GM19328 (cell line): ENCODE measurements around the gene SMAD3.

Experiments used
- ATAC-seq: cut with Tn5 transposase; IDR thresholded peaks from one replicate; pipeline ENCODE4 v1.9.1; 2021; ENCODE audit warnings: mild to moderate bottlenecking, moderate library complexity; ENCODE audit not compliant: unreplicated experiment

Gene SMAD3

DNA sequence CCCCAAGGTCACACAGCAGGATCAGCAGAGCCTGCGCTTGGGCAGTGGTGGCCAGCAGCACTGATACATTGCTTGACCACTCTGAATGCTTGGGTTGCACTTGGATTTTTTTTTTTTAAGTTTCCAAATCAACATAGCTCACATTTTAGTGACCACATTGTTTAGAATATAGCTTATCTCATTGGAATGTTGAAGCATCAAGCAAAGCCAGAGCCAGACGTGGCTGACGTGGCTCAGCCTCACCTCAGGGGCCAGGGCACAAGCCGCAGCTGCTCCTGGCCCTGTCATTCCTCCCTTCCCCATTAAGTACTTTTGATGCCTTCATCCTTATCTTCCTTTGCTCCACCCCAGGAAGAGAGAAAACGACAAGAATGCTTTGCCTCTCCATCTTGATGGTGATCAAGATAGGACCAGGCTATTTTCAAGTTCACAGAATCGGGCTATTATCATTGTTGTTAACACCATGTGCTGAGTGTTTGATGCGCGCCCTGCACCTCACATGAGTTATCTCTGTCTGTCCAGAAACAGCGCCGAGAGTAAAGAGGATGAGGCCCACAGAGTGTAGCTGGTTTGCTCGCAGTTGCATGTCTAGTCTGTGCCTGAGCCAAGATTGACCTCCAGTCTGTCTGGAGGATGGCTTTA lies 113.3 kb downstream of the SMAD3 start:
- ATAC-seq, result no peak

DNA sequence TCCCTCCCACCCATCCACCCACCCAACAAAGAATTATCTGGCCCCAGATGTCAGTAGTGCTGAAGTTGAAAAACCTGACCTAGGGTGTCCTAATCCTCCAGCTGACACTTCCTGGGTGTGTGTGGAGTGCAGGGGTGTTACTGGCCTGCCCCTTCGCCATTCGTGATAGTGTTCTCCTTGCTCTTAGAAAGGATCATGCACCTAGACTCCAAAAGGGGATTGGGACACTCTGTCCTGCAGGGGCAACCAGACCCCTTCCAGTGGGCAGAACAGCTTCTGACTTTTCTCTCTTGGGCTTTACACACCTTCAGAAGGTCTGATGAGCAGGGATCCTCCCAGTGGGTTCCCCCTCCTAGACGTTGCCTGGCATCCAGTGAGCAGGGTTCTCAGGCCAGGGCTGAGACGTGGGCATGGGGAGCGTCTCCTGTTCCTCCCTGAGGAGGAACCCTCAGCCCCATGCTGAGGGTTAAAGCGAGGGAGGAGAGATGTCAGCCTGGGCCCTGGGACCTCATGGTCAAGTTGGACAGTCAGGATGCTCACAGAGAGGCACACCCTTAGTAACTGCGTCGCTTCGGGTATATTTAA lies 114.1 kb downstream of the SMAD3 start:
- ATAC-seq, result no peak

DNA sequence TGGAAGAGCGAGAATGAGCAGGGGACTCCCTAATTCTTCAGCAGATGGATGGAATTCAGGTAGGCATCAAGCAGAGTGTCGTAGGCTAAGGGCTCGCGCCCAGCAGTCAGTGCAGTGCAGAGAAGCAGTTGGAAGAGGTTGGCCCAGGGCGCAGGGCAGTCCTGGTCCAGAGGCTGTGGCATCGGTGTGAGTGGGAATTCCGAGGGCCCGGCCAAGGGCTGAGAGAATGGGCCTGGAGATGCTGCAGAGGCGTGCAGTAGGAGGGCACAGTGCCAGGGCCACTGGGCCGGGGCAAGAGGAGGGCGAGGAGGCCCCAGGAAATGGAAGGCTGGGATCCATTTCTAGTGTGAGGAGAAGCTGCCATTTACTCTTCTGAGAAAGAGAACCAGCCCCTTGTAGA lies 114.6 kb downstream of the SMAD3 start:
- ATAC-seq, result no peak

DNA sequence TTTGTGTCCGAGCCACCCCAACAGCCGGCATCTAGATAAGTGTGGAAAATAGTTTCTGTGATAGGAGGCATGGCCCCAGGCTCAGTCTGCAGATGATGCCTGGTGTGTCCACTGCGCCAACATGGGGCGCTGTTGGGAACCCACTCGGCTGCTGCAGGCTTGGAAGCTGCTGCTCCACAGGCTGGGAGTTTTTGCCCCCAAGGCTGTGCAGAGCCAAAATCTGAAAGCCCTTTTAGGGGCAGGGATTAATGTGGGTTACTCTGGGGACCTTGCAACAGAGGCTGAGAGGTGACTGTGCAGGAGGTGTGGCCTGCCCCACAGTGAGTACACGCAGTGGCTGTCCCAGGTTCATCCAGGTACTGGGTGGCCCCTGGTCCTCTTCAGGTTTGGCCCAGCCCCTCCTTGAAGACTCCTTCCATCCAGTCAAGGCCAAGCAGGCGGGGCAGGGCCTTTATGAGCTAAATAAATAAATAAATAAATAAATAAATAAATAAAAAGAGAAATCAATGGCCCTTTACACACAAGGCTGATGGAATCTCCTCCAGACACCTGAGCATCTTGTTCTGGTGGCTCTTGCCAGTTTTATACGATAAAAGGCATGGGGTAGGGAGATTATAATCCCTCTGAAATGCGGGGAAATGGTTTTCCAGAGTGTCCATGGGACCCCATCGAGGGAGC lies 115.3 kb downstream of the SMAD3 start:
- ATAC-seq, result no peak

DNA sequence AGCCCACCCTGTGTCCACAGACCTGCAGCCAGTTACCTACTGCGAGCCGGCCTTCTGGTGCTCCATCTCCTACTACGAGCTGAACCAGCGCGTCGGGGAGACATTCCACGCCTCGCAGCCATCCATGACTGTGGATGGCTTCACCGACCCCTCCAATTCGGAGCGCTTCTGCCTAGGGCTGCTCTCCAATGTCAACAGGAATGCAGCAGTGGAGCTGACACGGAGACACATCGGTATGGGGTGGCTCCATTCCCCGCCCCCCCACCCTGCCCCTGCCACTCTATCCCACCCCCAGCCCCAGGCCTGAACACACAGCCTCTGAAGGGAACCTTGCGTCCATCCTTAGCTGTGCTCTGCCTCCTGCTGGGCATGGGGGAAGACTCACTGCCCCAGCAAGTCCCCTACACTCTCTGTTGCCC lies 115.8 kb downstream of the SMAD3 start:
- no peak for ATAC-seq

DNA sequence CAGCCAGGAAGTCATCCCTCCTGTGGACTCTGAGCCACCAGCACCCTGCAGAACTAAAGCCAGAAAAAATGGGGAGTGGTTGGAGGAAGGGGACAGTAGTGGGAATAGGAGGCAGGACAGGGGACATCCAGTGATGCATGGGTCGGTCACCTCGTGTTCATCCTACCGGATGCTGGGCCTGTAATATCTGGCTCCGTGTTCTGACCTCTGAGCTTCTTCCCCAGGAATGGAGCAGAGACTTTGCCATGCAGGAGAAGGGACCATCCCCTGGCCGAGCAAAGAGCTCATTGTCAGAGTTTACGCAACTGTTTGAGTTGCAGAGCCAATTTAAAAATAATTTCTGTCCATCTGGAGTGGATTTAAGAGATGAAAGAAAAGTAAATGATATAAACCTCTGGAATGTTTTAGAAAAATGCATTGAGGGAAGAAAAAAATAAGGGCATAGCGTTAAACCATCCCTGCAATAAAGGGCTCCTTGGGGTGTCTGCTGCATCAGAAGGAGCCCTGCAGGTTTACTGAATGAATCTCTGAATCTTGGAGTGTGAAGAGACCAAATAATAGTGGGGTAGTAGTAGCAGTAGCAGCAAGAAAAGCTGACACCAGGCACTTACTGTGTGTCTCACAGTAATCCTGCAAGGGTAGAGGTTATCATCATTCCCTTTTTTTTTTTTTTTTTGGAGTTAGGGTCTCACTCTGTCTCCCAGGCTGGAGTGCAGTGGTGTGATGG lies 118.2 kb downstream of the SMAD3 start:
- no peak for ATAC-seq

DNA sequence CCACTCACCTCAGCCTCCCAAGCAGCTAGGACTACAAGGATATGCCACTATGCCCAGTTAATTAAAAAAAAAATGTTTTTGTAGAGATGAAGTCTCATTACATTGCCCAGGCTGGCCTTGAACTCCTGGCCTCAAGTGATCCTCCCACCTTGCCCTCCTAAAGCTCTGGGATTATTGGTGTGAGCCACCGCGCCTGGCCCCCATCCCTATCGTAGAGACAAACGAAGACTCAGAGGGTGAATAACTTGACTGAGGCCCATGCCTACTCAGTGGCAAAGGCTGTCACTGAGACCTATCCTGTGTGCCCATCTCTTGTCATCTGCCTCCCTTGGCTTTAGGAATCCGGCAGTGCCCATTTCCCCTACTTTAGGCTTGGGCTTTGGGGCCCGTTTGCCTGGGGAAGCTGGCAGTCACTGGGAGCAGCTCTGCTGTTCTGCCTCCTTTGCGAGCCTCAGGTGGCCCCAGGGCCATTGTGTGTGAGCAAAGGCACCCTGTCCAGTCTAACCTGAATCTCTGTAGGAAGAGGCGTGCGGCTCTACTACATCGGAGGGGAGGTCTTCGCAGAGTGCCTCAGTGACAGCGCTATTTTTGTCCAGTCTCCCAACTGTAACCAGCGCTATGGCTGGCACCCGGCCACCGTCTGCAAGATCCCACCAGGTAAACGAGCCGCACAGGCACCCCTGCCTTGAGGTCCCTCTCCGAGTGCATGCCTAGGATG lies 119.0 kb downstream of the SMAD3 start:
- ATAC-seq, result no peak

DNA sequence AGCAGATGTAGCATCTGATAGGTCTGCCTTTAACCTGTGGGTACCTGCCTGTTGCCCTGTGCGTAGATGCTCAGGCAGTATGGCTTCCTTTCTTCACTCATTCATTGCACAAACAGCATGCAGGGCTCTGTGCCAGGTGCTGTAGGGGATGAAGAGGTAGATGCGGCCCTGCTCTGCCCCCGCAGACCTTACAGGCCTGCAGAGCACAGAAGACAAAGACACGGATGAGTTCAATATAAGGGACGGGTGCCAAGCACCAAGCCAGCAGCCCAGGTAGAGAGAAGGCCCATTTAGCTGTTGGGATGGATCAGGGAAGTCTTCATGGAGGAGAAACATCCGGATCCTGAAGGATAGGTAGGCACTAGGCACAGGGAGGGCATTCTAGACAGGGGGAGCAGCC lies 119.6 kb downstream of the SMAD3 start:
- no peak for ATAC-seq

DNA sequence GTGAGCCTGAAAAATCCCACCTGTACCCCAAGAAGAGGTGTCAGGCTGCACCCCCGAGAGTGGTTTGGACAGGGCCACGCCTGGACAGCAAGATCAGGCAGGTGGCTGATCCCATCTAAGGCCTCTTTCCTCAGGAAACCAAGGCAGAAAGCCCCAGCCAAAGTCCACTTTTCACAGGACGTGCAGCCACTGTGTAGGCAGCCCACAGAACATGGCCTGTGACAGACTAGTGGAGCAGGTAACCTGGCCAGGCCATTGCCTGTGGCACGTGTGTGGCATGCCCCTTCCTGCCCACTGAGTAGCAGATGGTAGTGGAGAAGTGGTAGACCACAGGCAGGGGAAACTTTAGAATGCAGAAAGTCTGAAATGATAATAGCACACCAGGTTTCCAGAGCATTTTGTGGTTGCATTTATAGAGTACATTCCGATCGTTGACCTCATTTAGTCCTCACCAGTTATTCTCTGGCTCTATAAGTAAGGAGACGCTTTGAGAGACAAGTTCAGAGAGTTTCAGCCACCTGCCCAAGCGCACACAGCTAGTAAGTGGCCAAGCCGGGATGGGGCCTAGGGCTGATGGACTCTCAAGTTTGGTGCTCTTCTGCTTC lies 120.3 kb downstream of the SMAD3 start:
- ATAC-seq, result no peak

DNA sequence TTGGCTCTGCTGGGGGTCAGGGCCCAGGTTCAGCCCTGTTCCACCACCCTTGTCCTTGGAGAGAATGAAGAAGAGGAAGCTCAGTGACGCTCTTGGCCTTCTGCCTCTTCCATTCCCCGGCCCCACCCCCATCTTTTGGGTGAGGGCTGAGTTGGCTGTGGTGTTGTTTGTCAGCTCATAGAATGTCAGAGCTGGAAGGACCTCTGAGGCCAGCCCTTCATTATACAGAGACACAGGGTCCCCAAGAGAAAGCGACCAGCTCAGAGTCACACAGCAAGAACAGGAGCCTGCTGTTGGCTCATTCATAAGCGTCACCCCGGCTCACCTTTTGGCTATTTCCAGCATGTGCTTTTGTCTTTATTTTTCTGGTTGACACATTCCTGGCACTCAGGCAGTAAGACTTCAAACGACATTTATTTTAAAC lies 120.8 kb downstream of the SMAD3 start:
- ATAC-seq, result no peak

DNA sequence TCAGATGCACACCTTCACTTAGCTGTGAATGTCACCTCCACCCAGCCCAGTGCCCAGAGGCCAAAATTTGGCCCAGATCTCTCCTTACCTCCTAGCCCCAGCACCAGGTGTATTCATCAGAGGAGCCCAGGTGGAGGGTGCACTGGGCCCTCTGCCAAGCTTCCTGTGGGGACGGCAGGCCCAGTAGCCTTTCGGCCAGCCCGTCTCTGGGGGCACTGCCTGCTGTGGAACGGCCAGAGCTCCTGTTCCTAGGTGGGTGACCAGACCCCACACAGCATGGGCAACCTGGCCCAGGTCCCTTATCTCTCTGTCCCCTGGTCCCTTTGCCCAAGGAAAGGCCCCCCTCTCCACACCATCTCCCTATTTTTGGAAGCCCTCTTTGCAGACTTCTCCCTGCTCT lies 121.3 kb downstream of the SMAD3 start:
- no peak for ATAC-seq

DNA sequence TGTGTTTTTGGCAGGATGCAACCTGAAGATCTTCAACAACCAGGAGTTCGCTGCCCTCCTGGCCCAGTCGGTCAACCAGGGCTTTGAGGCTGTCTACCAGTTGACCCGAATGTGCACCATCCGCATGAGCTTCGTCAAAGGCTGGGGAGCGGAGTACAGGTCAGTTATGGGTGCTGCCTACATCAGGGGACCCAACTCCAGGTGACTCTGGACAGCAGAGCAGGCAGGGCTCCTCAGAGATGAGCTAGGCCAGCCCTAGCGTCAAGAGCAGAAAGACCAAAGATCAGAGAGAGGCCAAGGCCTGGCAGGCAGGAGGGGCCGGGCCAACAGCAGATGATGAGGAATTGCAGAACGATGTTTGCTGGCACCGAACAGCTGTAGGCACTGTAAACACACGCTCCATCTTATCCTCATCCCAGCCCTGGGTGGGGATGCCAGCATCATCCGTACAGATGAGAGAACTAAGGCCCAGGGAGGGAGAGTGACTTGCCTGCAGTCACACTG lies 122.0 kb downstream of the SMAD3 start:
- ATAC-seq, result no peak

DNA sequence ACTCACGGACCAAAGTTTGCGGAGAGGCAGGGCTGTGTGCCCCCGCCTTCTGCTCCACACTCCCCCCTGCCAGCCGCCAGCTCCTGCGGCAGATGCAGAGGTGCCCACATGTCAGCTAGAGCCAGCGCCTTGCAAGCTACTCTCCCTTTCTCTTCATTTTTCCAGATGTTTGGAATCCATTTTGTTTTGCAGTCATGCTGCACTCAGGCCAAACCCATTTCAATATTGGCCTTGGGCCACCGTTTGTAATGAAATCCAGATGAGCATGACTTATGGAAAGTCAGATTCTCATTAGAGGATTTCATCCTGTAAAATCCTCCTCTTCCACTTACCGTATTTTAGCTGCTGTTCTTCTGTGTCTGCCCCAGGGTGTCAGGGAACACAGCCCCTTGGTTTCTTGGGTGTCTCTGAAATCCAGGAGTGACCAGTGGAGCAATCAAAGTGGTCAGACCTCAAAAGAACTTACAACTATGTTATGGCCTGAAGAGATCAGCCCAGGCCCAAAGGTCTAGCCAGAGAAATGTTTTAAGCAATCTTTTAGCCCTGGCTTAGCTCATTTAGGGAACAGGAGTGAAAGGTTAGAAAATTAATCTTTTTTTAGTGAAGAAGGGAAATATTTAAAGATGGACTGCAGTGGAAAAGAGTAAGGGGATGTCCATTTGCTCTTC lies 123.3 kb downstream of the SMAD3 start:
- ATAC-seq, result no peak

DNA sequence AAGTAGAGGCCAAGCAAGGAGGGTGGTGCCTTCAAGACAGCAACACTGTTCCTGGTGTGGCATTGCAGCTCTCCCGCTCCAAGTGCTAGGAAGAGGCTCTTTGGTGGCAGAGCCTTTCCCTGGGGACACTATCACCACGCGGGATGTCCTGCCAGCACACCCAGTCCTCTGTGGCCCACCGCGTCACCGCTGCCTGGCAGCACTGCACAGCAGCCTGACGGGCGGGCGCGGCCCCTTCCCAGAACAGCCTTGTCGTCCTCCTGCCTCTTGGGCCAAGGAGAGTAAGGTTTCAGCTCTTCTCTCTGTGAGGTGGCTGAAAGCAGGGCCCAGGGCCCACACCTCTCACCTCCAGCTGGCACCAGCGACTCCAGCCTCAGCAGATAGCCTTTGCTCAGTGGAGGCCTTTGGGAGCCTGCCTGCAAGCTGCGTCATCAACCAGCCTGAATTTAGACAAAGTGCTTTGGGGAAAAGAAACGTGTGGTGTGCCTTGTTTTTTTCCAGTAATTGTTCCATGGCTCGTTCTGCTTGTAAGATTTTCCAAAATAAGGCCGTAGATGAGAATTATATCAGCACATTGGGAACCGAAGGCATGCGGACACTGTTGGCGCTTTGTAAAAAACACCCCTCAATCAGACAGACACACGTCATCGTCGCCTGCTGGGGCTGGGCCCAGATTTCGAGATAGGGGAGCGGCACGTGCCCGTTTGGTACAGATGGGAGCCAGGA lies 124.1 kb downstream of the SMAD3 start:
- no peak for ATAC-seq

DNA sequence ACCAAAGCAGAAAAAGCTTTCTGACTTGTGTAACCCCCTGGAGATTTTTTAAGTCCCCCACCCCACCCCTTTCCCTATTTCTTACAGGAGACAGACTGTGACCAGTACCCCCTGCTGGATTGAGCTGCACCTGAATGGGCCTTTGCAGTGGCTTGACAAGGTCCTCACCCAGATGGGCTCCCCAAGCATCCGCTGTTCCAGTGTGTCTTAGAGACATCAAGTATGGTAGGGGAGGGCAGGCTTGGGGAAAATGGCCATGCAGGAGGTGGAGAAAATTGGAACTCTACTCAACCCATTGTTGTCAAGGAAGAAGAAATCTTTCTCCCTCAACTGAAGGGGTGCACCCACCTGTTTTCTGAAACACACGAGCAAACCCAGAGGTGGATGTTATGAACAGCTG lies 124.9 kb downstream of the SMAD3 start:
- ATAC-seq, result no peak

DNA sequence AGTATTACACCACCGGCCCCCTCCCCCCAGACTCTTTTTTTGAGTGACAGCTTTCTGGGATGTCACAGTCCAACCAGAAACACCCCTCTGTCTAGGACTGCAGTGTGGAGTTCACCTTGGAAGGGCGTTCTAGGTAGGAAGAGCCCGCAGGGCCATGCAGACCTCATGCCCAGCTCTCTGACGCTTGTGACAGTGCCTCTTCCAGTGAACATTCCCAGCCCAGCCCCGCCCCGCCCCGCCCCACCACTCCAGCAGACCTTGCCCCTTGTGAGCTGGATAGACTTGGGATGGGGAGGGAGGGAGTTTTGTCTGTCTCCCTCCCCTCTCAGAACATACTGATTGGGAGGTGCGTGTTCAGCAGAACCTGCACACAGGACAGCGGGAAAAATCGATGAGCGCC lies 125.4 kb downstream of the SMAD3 start:
- ATAC-seq, result no peak

DNA sequence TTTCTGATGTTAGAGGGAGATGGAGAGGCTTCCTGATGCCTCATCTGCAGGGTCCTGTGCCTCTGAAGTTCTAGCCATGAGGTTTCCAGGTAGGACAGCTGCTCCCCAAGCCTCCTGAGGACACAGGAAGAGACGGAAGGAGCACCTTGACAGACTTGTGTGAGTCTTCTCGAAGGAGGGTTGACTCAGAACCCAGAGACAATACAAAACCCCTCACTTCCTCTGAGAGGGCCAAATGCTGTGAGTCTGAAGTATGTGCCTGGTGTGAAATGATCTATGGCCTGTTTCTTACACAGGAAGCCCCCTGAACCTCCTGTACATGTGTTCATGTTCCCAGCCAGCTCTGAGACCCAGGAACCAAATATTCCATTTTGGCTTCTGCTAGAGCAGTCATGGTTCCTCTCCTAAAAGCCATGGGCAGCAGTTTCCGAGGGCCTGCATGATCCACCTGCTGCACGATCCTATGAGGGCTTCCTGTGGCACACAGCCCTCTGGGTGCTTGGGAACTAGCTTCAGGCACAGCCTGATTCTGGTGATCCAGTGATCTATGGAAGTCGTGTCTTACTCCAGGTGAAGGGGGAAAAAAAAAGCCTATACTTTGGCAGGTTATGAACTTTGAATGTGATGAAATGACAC lies 126.9 kb downstream of the SMAD3 start:
- no peak for ATAC-seq

DNA sequence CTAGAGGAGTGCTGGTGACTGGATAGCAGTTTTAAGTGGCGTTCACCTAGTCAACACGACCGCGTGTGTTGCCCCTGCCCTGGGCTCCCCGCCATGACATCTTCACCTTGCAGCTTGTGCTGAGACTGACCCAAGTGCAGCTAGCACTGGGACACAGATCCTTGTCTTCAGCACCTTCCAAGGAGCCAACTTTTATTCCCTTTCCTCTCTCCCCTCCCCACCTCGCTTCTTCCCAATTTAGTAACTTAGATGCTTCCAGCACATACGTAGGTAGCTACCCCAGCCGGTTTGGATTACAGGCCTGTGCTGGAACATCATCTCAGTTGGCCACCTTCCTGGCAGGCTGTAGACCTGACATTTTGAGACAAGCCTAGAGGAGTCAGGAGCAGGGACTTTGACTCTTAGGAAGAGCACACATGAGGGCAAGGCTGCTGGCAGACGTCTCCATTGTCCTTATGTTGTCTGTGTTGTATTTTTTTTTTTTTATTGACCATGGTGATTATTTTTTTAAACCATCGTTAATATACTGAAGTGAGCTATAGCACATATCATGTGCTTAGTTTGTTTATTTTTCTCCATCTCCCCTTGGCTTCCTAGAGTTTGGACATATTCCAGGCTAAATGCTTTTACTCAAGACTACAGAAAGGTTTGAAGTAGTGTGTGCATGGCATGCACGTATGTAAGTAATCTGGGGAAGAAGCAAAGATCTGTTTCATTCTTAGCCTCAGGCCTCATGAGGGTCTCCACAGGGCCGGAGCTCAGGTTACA lies 128.0 kb downstream of the SMAD3 start:
- no peak for ATAC-seq
